ENCODE measurements around the gene KLF15. TPM values are rescaled to one million over a fixed set of nuclear protein-coding genes. Genes with fewer than 3 reads are reported as not detected.

KLF15 gene
- total RNA-seq, 1 experiment from 2014 or later: 3.3 TPM

GRCh38 chr3:126358816-126359181, 1.6 kb upstream of the KLF15 start:
- Histone ChIP-seq H3K27ac (ENCODE audit: low read depth, low read length) (no peak overlapping the region), H3K27me3 (ENCODE audit: insufficient read depth, low read length) (peaks cover 6% of the 10 kb centered on the region; the same call in 1 of the 2 replicates), H2AFZ (ENCODE audit: low read depth, low read length, poor library complexity, severe bottlenecking) (no peak overlapping the region), H3K79me2 (ENCODE audit: insufficient read depth, low read length) (no peaks in the 10 kb centered on the region), H3K9me3 (ENCODE audit: control insufficient read depth in 1 of 2, insufficient read depth in 1 of 2, low read depth in 1 of 2, low read length in 2 of 2) (no peaks in the 10 kb centered on the region), H3K4me2 (ENCODE audit: low read length) (no peak overlapping the region), H3K4me3 (replicated peaks in 1 of 2; ENCODE audit: low read depth in 1 of 2, low read length in 2 of 2) (no peak overlapping the region), H3K9ac (ENCODE audit: low read length) (no peak overlapping the region), H4K20me1 (ENCODE audit: insufficient read depth) (no peaks in the 10 kb centered on the region), H3K4me1 (ENCODE audit: control insufficient read depth in 1 of 2, insufficient read depth in 2 of 2, low read length in 2 of 2) (peaks cover 10 to 30% of the 10 kb centered on the region in 2 experiments; a peak in 3 of 4 replicates), H3K36me3 (ENCODE audit: control insufficient read depth in 1 of 2, insufficient read depth in 2 of 2, low read length in 2 of 2) (no peaks in the 10 kb centered on the region), H3K9me2 (ENCODE audit: insufficient read depth) (no peaks in the 10 kb centered on the region)
- no TSS peak for BruUV-seq (replicated peaks)
- ATAC-seq: no peak
- no peak for TF ChIP-seq ELF1 (IDR thresholded peaks at IDR 0.05; ENCODE audit: borderline replicate concordance, low read depth)
- TF ChIP-seq, protein P1, sequence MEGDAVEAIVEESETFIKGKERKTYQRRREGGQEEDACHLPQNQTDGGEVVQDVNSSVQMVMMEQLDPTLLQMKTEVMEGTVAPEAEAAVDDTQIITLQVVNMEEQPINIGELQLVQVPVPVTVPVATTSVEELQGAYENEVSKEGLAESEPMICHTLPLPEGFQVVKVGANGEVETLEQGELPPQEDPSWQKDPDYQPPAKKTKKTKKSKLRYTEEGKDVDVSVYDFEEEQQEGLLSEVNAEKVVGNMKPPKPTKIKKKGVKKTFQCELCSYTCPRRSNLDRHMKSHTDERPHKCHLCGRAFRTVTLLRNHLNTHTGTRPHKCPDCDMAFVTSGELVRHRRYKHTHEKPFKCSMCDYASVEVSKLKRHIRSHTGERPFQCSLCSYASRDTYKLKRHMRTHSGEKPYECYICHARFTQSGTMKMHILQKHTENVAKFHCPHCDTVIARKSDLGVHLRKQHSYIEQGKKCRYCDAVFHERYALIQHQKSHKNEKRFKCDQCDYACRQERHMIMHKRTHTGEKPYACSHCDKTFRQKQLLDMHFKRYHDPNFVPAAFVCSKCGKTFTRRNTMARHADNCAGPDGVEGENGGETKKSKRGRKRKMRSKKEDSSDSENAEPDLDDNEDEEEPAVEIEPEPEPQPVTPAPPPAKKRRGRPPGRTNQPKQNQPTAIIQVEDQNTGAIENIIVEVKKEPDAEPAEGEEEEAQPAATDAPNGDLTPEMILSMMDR (IDR thresholded peaks at IDR 0.05 in 2 of 3, conservative IDR thresholded peaks at IDR 0.05 in 1 of 3; ENCODE audit: borderline replicate concordance in 1 of 3, insufficient read depth in 1 of 3, low read depth in 2 of 3, low read length in 2 of 3): no peak
- no peak for TF ChIP-seq POLR2AphosphoS5 (IDR thresholded peaks at IDR 0.05; ENCODE audit: low read depth, low read length)
- TF ChIP-seq, protein P2, sequence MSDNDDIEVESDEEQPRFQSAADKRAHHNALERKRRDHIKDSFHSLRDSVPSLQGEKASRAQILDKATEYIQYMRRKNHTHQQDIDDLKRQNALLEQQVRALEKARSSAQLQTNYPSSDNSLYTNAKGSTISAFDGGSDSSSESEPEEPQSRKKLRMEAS (IDR thresholded peaks at IDR 0.05): no peak
- no peak for TF ChIP-seq YY1 (IDR thresholded peaks at IDR 0.05; ENCODE audit: extremely low read depth, insufficient replicate concordance, low read depth, low read length)
- no peak for TF ChIP-seq SP1 (IDR thresholded peaks at IDR 0.05; ENCODE audit: low read depth)
- RAD21 ChIA-PET (ENCODE audit: low non-redundant PET in 1 of 2, low total read pairs in 2 of 2, uncharacterized antibody in 2 of 2, unreplicated experiment in 2 of 2): no interaction called here
- intact Hi-C loops (cut with micrococcal nuclease): no loop called here
- POLR2A ChIA-PET: no interaction called here
- no peak for DNase-seq (ENCODE audit: low read depth, low spot score)
- CTCF ChIA-PET: no interaction called here

Data from HCT116 (cell line).